Heart right ventricle (tissue), 16 donors: ENCODE data around the gene ZNF670. TPM values are rescaled to one million over a fixed set of nuclear protein-coding genes. Genes with fewer than 3 reads are reported as not detected.
A peak's percentile ranks its signal among the peaks of the same experiment; 100 is the strongest.
"Not testable (repeated sequence)": the region's sequence is repeated elsewhere in the genome, so short reads cannot be mapped to it uniquely, and the experiment has no call there.

Experiments used
- ATAC-seq, 8 donors: fragments of 200-7000 bp; cut with Tn5 transposase; one replicate each; pipeline ENCODE4 v1.9.1; 2020; ENCODE audit warnings: mild to moderate bottlenecking in 8 of 8, moderate library complexity in 8 of 8, moderate number of reproducible peaks in 1 of 8
- DNase-seq, 2 donors: peaks; one replicate each; pipeline ENCODE4 v3.0.0-alpha.2; 2020
- H3K27ac ChIP-seq, 10 donors: fragments of 200-600 bp; sonication (generic) in 2 of 10; one replicate each; pipeline versions ENCODE4 v1.5.0 to v1.8.0; 2020 to 2022; ENCODE audit warnings: mild to moderate bottlenecking in 3 of 10
- H3K27me3 ChIP-seq, 7 donors: fragments of 200-600 bp; one replicate each; pipeline ENCODE4 v1.8.0; 2021 to 2022; ENCODE audit warnings: mild to moderate bottlenecking in 2 of 7
- H3K36me3 ChIP-seq, 9 donors: fragments of 200-600 bp; sonication (generic) in 1 of 9; one replicate each; pipeline versions ENCODE4 v1.5.0 to v1.8.0; 2020 to 2022; ENCODE audit warnings: mild to moderate bottlenecking in 2 of 9
- H3K4me1 ChIP-seq, 9 donors: fragments of 200-600 bp; sonication (generic) in 1 of 9; one replicate each; pipeline versions ENCODE4 v1.5.0 to v1.8.0; 2020 to 2022; ENCODE audit warnings: mild to moderate bottlenecking in 4 of 9
- H3K4me3 ChIP-seq, 10 donors: fragments of 200-600 bp; sonication (generic) in 2 of 10; one replicate each; pipeline versions ENCODE4 v1.5.0 to v1.8.0; 2020 to 2022; ENCODE audit warnings: mild to moderate bottlenecking in 7 of 10, moderate library complexity in 2 of 10
- H3K9me3 ChIP-seq, 11 donors: fragments of 200-600 bp in 10 of 11; sonication (generic) in 2 of 11; one replicate each; pipeline versions ENCODE4 v1.5.0 to v1.8.0; 2013 to 2022; ENCODE audit warnings: mild to moderate bottlenecking in 2 of 11, control low read depth in 1 of 11, moderate library complexity in 1 of 11
- CTCF ChIP-seq, 9 donors: fragments of 200-600 bp; sonication (generic) in 2 of 9; IDR thresholded peaks; one replicate each; pipeline versions ENCODE4 v1.5.0 to v1.8.0; 2021 to 2022; ENCODE audit warnings: antibody characterized with exemption in 9 of 9, mild to moderate bottlenecking in 5 of 9, moderate library complexity in 1 of 9
- WGBS, 2 donors: extraction: QIAGEN DNeasy Blood & Tissue Kit; methylation state at CpG; one replicate each; pipeline ENCODE4 v1.1.7; 2013; ENCODE audit warnings: inconsistent platforms in 1 of 2; 5-methylcytosine and 5-hydroxymethylcytosine counted together
- intact Hi-C, 10 donors: fragments of 100-400 bp; cut with DNase I; formaldehyde crosslinking; loops; one replicate each; pipeline versions ENCODE4 v1.11.1 to v1.14.2; 2022
- long read RNA-seq, 3 donors: library from polyadenylated mRNA; unstranded; transcript quantifications; one replicate each; pipeline ENCODE4 v2.0.0, GENCODE V29; 2020 to 2021
- polyA plus RNA-seq, 2 donors: library from polyadenylated mRNA; stranded (reverse); fragments of 200-250 nt; gene quantifications; one replicate each; pipeline ENCODE4 v1.2.3, GENCODE V29; 2013
- total RNA-seq, 10 donors: library from RNA; stranded (reverse); fragmentation: NEBNext Ultra II Directional in 3 of 10; extraction: Animal tissue kit (Norgen Biotek cat#: 25700) in 3 of 10; gene quantifications; one replicate each; pipeline versions ENCODE4 v1.2.1 to v1.2.4, GENCODE V29; 2021 to 2023
- donor health status: Arrhythmogenic right ventricular cardiomyopathy.
- donor health status: ischemic (EF 13 %, LVEDD 7.1; RV severe dilation, severe dysfunction).
- donor health status: healthy with polysubstance abuse.
- donor health status: DM: no; HTN: yes; CAD: no.
- donor health status: DM: no; HTN: no; CAD: no.
- donor health status: ischemic (EF 25% LVEDD 6.9; RV normal size, moderate dysfunction).
- donor health status: ischemic (EF 25% LVEDD 5.7; RV mildly dilated, moderate dysfunction).
- donor health status: healthy.
- donor health status: DM: yes; HTN: yes; CAD: no.
- donor health status: Ischemic cardiomyopathy.
- donor health status: ischemic (EF 35%, LVEDD 5.7; RV mildly dilated, moderate dysfunction).
- donor health status: nonischemic (EF 11% LVEDD 7.7; RV severe dilation, severe dysfunction).
- donor health status: DM: yes; HTN: yes; CAD: no.
- donor health status: PGD.
- donor health status: ischemic (EF 29% LVEDD 5.4; RV normal size, mild dysfunction).
- donor health status: nonischemic (EF 23%, LVEDD 6.1; RV moderate dilation, normal function).

Gene ZNF670
- 1 to 10 TPM in 9 of 10 donors, under 1 TPM in 1; 0.42 to 1.6 (median 1.3) TPM for total RNA-seq
- polyA plus RNA-seq = 1 to 10 TPM in 1 of 2 donors, under 1 TPM in 1; 0.73 to 1.2 TPM
- long read RNA-seq, donor 1, partial matches to known transcripts = 0 of 4 reads
- long read RNA-seq, donor 1, other reads (novel, unspliced or antisense) = 0 of 4 reads
- long read RNA-seq, donor 2, partial matches to known transcripts = 0 of 3 reads
- long read RNA-seq, donor 2, other reads (novel, unspliced or antisense) = 0 of 3 reads
- long read RNA-seq, donor 3, transcript ZNF670-201 (4 exons, 1,994 nt) = major isoform, 7 of 7 reads
- long read RNA-seq, donor 3, partial matches to known transcripts = 0 of 7 reads
- long read RNA-seq, donor 3, other reads (novel, unspliced or antisense) = 0 of 7 reads

- WGBS, 2 donors = 0% methylated on average over 55 to 57 of the region's 57 CpGs
- peaks cover 0 to 21% (median 13%) of the 10 kb centered on the region in 9 donors for H3K4me1 ChIP-seq
- peak within 1 kb of the TSS in 9 of 10 donors; percentile 73 to 89 (median 77) for H3K27ac ChIP-seq
- TF ChIP-seq CTCF (IDR thresholded peaks at IDR 0.05) = peak in 1 of 9 donors; percentile 14
- ATAC-seq (peak; percentile 99 to 100 (median 100)), DNase-seq (peak; percentile 94 to 96)
- no peaks in the 10 kb centered on the region for H3K27me3 ChIP-seq
- no peaks in the 10 kb centered on the region for H3K36me3 ChIP-seq
- intact Hi-C loops = loop anchor here in 2 of 10 donors (2.0 to 5.0 kb wide), 3 partner anchors 26 to 134 kb away; partner anchors contain the start of gene ZNF669 (in 1 of the 2)
- H3K4me3 ChIP-seq = peak within 1 kb of the TSS; percentile 78 to 95 (median 91)
- H3K9me3 ChIP-seq = peaks cover 0 to under 1% (median 0%) of the 10 kb centered on the region in 11 donors
Measured at GRCh38 chr1:247078258-247079140, at the start of gene ZNF670. TSS of gene ZNF670 (minus strand) at chr1:247078811. CDS start at chr1:247078596, 215 bp downstream.

GRCh38 chr1:247127519-247128282 is 49.1 kb upstream of the ZNF670 start:
- peak overlapping the region in 2 of 10 donors; percentile 41 to 75 for H3K27ac ChIP-seq
- peaks cover 0 to 30% (median 0%) of the 10 kb centered on the region in 11 donors for H3K9me3 ChIP-seq
- not testable (repeated sequence) for H3K4me1 ChIP-seq, ATAC-seq, H3K27me3 ChIP-seq, DNase-seq
- H3K36me3 ChIP-seq = peaks cover 0 to 14% (median 0%) of the 10 kb centered on the region in 9 donors
- intact Hi-C loops = loop anchor here in 5 of 10 donors (5.0 kb wide), 1 partner anchor 40 kb away; no protein-coding TSS in a partner anchor
- WGBS, 2 donors = 65 to 88% methylated on average over 12 to 13 of the region's 18 CpGs
- H3K4me3 ChIP-seq = peak overlapping the region in 6 of 10 donors; percentile 21 to 39 (median 34)

- H3K27ac ChIP-seq, H3K4me1 ChIP-seq, DNase-seq, H3K27me3 ChIP-seq, H3K4me3 ChIP-seq, H3K36me3 ChIP-seq: not testable (repeated sequence)
- intact Hi-C loops = loop anchor here in 5 of 10 donors (5.0 kb wide), 1 partner anchor 41 kb away; no protein-coding TSS in a partner anchor
- WGBS, 2 donors = no CpG with 5 or more reads among the region's 46 CpGs
- ATAC-seq = peak; percentile 43 to 88 (median 77)
- peaks cover 0 to 25% (median 0%) of the 10 kb centered on the region in 11 donors for H3K9me3 ChIP-seq
Measured at GRCh38 chr1:247126601-247127000, 48.0 kb upstream of the ZNF670 start.

GRCh38 chr1:247126166-247126565 is 47.6 kb upstream of the ZNF670 start:
- H3K9me3 ChIP-seq = peaks cover 0 to 20% (median 0%) of the 10 kb centered on the region in 11 donors
- H3K36me3 ChIP-seq, H3K4me3 ChIP-seq, H3K27me3 ChIP-seq, DNase-seq, H3K27ac ChIP-seq, H3K4me1 ChIP-seq: not testable (repeated sequence)
- no CpG with 5 or more reads among the region's 25 CpGs for WGBS, 2 donors
- intact Hi-C loops = loop anchor here in 5 of 10 donors (5.0 kb wide), 1 partner anchor 41 kb away; no protein-coding TSS in a partner anchor
- peak; percentile 100 for ATAC-seq

GRCh38 chr1:247121382-247121781 is 42.8 kb upstream of the ZNF670 start:
- Histone ChIP-seq H3K27me3 (no peaks in the 10 kb centered on the region), H3K4me3 (no peak overlapping the region), H3K4me1 (no peaks in the 10 kb centered on the region), H3K36me3 (no peaks in the 10 kb centered on the region), H3K27ac (no peak overlapping the region), H3K9me3 (peaks cover 0 to 9% (median 0%) of the 10 kb centered on the region in 11 donors)
- DNase-seq (no peak), ATAC-seq (no peak)
- 77 to 83% methylated on average over 6 of the region's 6 CpGs for WGBS, 2 donors
- no peak for TF ChIP-seq CTCF (IDR thresholded peaks at IDR 0.05)
- intact Hi-C loops = loop anchor here in 2 of 10 donors (5.0 kb wide), 1 partner anchor 51 kb away; the partner anchor contains the start of gene ZNF124 (in 2 of the 2)

- H3K27me3 ChIP-seq, H3K4me1 ChIP-seq, H3K9me3 ChIP-seq, H3K36me3 ChIP-seq, DNase-seq, H3K4me3 ChIP-seq, H3K27ac ChIP-seq, ATAC-seq: not testable (repeated sequence)
- 80 to 93% methylated on average over 4 of the region's 4 CpGs for WGBS, 2 donors
- intact Hi-C loops = loop anchor here in 2 of 10 donors (5.0 kb wide), 1 partner anchor 52 kb away; the partner anchor contains the start of gene ZNF124 (in 2 of the 2)
Measured at GRCh38 chr1:247120408-247120668, 41.7 kb upstream of the ZNF670 start.
